Central memory CD8-positive, alpha-beta T cell (primary cell): ENCODE data around the gene CAPS2.

Source experiments
- ATAC-seq: fragments of 150-1000 bp; cut with Tn5 transposase; replicated peaks from 2 replicates; pipeline ENCODE4 v1.10.0; 2022; ENCODE audit warnings: mild to moderate bottlenecking, moderate FRiP score, moderate number of reproducible peaks; ENCODE audit not compliant: poor library complexity, severe bottlenecking; ENCODE audit errors: extremely low read depth
- DNase-seq, 2 donors: peaks; one replicate each; pipeline ENCODE4 v3.0.0; 2021; ENCODE audit warnings: low spot score in 2 of 2
- H3K27ac Mint-ChIP-seq: one replicate; pipeline ENCODE4 v1.8.0; 2022; ENCODE audit warnings: low read depth, mild to moderate bottlenecking, moderate library complexity, mixed read lengths
- H3K27me3 Mint-ChIP-seq: one replicate; pipeline ENCODE4 v1.8.0; 2022; ENCODE audit warnings: mixed read lengths
- H3K36me3 Mint-ChIP-seq: one replicate; pipeline ENCODE4 v1.8.0; 2022; ENCODE audit warnings: mild to moderate bottlenecking, moderate library complexity, mixed read lengths; ENCODE audit not compliant: insufficient read depth
- H3K4me1 Mint-ChIP-seq: one replicate; pipeline ENCODE4 v1.8.0; 2022; ENCODE audit warnings: mixed read lengths
- H3K4me3 Mint-ChIP-seq: one replicate; pipeline ENCODE4 v1.8.0; 2022; ENCODE audit warnings: mild to moderate bottlenecking, moderate library complexity, mixed read lengths
- H3K9me3 Mint-ChIP-seq: one replicate; pipeline ENCODE4 v1.8.0; 2022; ENCODE audit warnings: mixed read lengths

Gene CAPS2

DNA sequence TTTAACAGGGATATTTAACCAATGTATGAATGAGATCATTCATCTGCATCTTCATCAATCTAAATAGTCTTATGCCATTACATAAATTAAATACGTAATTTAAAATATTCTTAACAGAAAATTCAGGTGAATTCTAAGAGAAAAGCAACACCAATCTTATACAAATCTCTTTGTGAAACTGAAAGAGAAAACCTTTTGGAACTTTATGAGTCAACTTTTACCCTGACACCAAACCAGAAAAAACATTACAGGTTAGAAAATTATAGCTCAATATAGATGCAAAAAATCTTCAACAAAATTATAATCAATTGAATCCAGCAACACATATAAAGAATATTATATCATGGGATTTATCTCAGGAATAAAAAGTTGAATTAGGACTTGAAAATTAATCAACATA, 7.8 kb upstream of the CAPS2 start:
- Mint-ChIP-seq H3K9me3 (no peaks in the 10 kb centered on the region), H3K4me1 (peaks cover 10% of the 10 kb centered on the region), H3K36me3 (peaks cover 1% of the 10 kb centered on the region), H3K4me3 (no peak overlapping the region), H3K27me3 (peaks cover 11% of the 10 kb centered on the region), H3K27ac (no peak overlapping the region)
- no peak for DNase-seq
- no peak for ATAC-seq

DNA sequence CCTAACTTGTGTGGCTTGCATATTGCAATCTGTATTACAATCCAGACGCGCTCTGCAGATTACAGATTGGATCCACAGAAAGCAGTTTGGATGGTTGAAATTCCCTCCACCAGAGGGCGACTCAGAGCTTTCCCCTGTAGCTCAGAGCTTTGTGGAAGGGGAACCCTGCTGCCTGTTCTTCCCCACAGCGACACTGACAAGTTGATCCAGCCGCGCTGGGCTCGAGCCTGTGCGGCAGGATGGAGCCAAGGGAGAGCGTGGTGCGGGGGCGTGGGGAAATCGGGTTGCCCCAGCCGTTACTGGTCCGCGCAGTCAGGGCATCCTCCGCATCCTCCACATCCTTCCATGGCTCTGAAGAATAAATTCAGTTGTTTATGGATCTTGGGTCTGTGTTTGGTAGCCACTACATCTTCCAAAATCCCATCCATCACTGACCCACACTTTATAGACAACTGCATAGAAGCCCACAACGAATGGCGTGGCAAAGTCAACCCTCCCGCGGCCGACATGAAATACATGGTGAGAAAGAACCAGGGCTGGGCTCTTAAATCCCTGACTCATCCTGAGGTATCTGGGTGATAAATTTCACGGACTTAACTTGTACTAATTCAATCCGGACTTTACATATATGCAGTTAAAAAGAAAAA, 4.4 kb upstream of the CAPS2 start, which contains the start of gene GLIPR1L1:
Gene GLIPR1L1, plus strand, starts transcription at position 287 of the 647 bp plus-strand sequence. Its CDS starts 59 bp downstream, at position 346.
- DNase-seq, result peak; percentile 69 to 73
- Mint-ChIP-seq H3K27ac (no peak within 1 kb of the TSS), H3K36me3 (peaks cover 1% of the 10 kb centered on the region), H3K4me3 (peak within 1 kb of the TSS; percentile 65), H3K27me3 (peaks cover 19% of the 10 kb centered on the region), H3K4me1 (peaks cover 19% of the 10 kb centered on the region), H3K9me3 (no peaks in the 10 kb centered on the region)
- ATAC-seq, result peak; percentile 71

DNA sequence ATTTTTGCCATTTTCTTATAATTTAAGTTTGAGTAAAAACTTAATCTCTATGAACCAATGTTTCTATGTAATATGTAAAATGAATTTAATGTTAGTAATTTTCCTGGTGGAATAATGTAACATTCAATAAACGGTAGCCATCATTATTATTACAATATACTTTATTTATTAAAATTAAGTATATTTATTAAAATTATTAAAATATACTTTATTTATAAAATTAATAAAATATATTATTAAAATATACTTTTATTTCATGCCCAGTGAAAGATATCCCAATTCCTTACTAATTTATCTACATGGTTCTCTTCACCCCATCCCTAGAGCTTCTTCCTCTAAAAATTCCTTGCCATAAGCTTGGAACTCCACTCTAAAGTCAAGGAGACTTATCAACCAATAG, 2.5 kb downstream of the CAPS2 start:
- no peak for ATAC-seq
- Mint-ChIP-seq H3K4me3 (no peak overlapping the region), H3K27me3 (peaks cover 25% of the 10 kb centered on the region), H3K27ac (no peak overlapping the region), H3K4me1 (peaks cover 17% of the 10 kb centered on the region), H3K36me3 (no peaks in the 10 kb centered on the region), H3K9me3 (no peaks in the 10 kb centered on the region)
- DNase-seq, result no peak

DNA sequence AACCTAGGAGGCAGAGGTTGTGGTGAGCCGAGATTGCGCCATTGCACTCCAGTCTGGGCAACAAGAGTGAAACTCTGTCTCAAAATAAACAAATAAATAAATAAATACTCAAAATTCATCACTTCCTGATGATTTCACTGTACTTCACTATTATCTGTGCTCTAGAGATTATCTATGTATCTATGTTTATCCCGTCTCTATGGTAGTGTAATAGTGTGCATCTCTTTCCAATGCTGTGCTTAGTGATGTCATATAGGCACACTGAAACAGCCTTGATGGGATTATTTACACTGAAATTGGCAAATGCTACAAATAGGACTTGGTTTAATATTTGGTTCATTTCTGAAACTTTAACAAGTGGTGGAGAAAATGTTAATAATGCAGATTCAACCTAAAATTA, 6.5 kb downstream of the CAPS2 start:
- no peak overlapping the region for H3K27ac Mint-ChIP-seq
- H3K4me3 Mint-ChIP-seq, result no peak overlapping the region
- no peaks in the 10 kb centered on the region for H3K36me3 Mint-ChIP-seq
- DNase-seq (no peak), ATAC-seq (no peak)
- H3K4me1 Mint-ChIP-seq, result peaks cover under 1% of the 10 kb centered on the region
- no peaks in the 10 kb centered on the region for H3K9me3 Mint-ChIP-seq
- peaks cover 17% of the 10 kb centered on the region for H3K27me3 Mint-ChIP-seq

DNA sequence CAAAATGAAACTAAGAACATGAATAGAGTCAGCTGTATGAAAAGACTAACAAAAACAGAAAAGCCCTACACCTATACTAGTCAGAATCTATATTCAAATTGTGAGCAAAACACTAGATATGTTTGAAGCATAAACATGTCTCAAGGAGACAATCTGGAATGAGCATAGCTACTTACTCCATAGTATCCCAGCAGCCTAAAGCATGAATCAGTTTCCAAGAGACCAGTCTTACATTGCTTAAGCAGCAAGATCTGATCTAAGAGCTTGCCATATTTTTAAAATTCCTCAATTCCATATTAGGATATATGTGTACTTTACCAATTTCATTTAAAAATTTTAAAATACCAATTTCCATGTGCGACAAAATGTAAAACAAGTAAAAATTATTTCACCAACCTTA, 7.7 kb downstream of the CAPS2 start:
- Mint-ChIP-seq H3K27ac (no peak overlapping the region), H3K4me1 (no peaks in the 10 kb centered on the region), H3K36me3 (no peaks in the 10 kb centered on the region), H3K27me3 (peaks cover 10% of the 10 kb centered on the region), H3K4me3 (no peak overlapping the region), H3K9me3 (no peaks in the 10 kb centered on the region)
- DNase-seq, result no peak
- no peak for ATAC-seq

DNA sequence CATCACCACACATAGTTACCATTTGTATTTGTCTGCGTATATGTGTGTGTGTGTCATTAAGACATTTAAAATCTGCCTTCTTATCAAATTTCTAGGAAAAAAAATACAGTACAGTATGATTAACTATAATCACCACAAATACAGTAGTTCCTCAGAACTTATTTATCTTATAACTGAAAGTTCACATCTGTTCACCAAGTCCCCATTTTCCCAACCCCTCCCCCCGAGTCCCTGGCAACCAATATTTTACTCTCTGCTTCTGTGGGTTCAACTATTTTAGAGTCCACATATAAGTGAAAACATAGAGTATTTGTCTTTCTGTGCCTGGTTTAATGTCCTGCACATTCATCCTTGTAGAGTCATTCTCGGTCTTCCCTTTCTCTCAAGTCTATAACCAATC, 12.3 kb downstream of the CAPS2 start:
- DNase-seq, result no peak
- Mint-ChIP-seq H3K9me3 (no peaks in the 10 kb centered on the region), H3K27ac (no peak overlapping the region), H3K4me1 (no peaks in the 10 kb centered on the region), H3K4me3 (no peak overlapping the region), H3K36me3 (no peaks in the 10 kb centered on the region), H3K27me3 (peaks cover 10% of the 10 kb centered on the region)
- ATAC-seq, result no peak

DNA sequence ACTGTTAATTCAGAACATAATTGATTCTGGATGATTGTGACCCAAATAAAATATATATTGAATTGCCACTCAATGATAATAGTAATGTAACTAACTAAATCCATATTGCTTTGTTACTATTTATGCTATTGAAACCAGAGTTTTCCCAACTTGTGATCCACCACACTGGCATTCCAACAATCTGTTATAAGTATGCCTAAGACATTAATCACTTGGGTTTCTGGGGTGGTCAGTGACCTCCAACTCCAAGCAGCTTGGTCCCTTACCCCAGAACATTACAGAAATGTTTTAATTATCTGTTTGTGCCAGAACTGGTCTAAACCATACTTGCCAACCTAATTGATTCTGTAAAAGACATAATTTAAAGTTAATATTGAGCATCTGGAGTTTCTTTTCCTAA, 14.6 kb downstream of the CAPS2 start:
- DNase-seq (no peak), ATAC-seq (no peak)
- Mint-ChIP-seq H3K27ac (no peak overlapping the region), H3K27me3 (peaks cover 10% of the 10 kb centered on the region), H3K4me1 (no peaks in the 10 kb centered on the region), H3K4me3 (no peak overlapping the region), H3K36me3 (no peaks in the 10 kb centered on the region), H3K9me3 (no peaks in the 10 kb centered on the region)

DNA sequence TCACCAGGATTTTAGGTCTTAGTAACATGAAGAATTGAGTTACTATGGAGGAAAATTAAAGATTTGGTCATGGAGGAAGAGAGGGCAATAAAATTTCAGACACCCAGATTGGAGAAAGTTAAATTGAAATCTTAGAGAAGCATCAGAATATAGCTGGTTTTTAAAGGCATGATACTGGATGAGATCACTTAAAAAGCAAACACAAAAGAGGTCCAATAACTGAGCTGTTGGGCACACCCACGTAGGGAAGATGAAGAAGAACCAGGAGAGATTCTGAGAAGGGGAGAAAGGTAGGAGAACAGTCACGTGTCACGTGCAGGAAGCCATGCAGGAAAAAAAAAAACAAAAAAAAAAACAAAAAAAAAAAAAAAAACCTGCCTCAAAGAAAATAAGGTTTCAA, 18.8 kb downstream of the CAPS2 start:
- no peak for ATAC-seq
- H3K27me3 Mint-ChIP-seq, result no peaks in the 10 kb centered on the region
- no peak overlapping the region for H3K27ac Mint-ChIP-seq
- DNase-seq, result no peak
- no peaks in the 10 kb centered on the region for H3K9me3 Mint-ChIP-seq
- no peaks in the 10 kb centered on the region for H3K4me1 Mint-ChIP-seq
- H3K36me3 Mint-ChIP-seq, result no peaks in the 10 kb centered on the region
- H3K4me3 Mint-ChIP-seq, result no peak overlapping the region

DNA sequence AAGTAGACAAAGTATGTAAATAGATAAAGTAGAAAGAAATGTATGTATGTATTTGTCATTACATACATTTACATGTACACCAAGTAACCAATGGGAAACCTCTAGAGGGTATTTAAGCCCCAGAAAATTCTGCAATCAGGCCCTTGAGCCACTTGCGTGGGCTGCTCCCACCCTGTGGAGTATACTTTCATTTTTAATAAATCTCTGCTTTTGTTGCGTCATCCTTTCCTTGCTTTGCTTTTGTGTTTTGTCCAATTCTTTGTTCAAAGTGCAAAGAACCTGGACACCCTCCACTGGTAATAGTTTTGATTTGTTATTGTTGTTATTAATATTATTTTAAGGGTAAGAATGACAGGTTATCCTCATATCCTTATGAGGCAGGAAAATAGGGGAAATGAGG, 21.8 kb downstream of the CAPS2 start:
- DNase-seq, result no peak
- Mint-ChIP-seq H3K36me3 (no peaks in the 10 kb centered on the region), H3K4me1 (no peaks in the 10 kb centered on the region)

DNA sequence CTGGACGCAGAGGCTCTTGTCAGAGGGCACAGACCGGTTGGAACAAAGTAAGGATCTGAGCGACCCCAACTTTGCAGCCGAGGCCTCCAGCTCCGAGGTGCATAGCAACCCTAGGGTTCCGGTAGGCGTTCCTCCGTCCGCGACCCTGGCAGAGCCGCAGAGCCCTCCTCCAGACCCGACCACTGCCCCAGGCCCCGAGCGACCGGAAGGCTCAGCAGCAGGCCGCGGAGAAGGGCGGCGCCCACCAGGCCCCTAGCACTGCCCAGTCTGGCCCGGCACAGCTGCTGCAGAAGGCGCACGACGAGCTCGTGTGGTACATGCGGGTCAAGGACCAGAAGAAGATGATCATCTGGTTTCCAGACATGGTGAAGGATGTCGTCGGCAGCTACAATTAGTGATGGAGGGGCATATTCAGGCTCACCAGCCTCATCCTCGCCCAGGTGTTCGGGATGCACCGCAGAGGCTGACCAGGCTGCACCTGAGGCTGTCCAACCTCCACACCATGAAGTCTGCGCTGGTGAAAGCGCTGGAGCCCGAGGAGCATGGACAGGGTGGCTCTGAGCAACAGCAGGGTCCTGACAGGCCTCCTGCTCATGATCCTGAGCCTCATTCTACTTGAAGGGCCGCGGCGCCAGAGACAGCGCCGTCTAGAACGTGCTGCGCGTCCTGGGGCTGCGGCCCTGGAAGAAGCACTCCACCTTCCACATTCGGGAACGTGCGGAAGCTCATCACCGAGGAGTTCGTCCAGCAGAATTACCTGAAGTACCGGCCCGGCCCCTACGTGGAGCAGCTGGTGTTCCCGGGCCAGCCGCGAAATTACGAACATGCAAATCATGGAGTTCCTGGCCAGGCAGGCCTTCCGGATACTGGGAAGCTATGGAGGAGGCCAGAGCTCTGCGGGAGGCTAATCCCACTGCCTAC, 24.5 kb downstream of the CAPS2 start:
- no peak for DNase-seq
- ATAC-seq, result no peak
- Mint-ChIP-seq H3K27ac (no peak overlapping the region), H3K4me1 (no peaks in the 10 kb centered on the region), H3K4me3 (no peak overlapping the region), H3K27me3 (no peaks in the 10 kb centered on the region), H3K36me3 (no peaks in the 10 kb centered on the region), H3K9me3 (no peaks in the 10 kb centered on the region)

More for the DNA sequence above, 21.8 kb downstream of the CAPS2 start:
- Mint-ChIP-seq H3K4me3 (no peak overlapping the region), H3K27ac (no peak overlapping the region), H3K27me3 (no peaks in the 10 kb centered on the region), H3K9me3 (no peaks in the 10 kb centered on the region)
- ATAC-seq, result no peak

DNA sequence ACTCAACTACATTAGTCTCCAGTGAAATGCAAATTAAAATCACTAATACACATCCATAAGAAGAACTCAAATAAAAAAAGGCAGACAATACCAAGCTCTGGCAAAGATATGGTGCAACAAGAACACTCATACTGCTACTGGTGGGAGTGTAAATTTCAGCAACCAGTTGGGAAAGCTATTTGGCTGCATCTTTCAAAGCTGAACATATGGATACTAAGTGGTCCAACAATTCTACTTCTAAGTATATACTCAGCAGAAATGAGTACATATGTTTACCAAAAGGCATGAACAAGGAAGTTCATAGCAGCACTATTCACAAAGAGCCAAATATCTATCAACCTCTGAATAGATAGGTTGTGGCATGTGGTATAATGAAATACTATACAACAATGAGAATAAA, 27.3 kb downstream of the CAPS2 start:
- H3K27me3 Mint-ChIP-seq, result no peaks in the 10 kb centered on the region
- ATAC-seq (no peak), DNase-seq (no peak)
- no peaks in the 10 kb centered on the region for H3K9me3 Mint-ChIP-seq
- H3K4me1 Mint-ChIP-seq, result no peaks in the 10 kb centered on the region
- no peak overlapping the region for H3K27ac Mint-ChIP-seq
- no peak overlapping the region for H3K4me3 Mint-ChIP-seq
- H3K36me3 Mint-ChIP-seq, result no peaks in the 10 kb centered on the region

DNA sequence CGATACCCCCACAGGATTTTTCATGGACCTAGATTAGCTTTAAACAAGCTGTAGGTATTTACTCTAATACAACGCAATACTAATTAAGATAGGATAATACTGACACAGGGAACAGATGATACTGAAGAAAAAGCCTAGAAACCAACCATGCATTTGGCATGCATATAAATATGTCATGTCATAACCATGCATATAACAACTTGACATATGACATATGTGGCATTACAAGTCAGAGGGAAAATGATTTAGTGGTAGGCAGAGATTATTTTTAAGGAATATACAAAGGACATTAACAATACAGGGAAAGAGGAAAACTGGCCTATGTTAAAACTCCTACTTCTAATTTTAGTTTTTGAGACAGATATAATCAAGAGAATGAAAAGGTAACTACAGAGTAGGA, 27.9 kb downstream of the CAPS2 start:
- no peak overlapping the region for H3K4me3 Mint-ChIP-seq
- H3K4me1 Mint-ChIP-seq, result no peaks in the 10 kb centered on the region
- H3K9me3 Mint-ChIP-seq, result no peaks in the 10 kb centered on the region

DNA sequence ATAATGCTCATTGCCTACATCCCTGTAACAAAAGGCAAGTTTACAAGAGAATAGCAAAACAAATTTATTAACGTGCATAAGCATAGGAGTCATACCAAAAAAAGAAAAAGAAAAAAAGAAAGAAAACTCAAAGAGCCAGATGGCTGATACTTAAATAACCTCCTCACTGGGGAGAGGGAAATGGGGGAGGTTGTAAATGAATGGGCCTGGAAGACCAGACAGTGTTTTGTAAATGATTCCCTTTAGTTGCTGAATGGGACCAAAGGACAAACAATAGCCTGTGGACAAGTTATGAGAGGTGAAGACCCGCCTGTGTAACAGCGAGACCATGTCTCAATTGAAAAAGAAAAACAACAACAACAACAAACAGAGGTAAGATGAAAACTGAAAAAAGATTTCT, 35.3 kb downstream of the CAPS2 start:
- Mint-ChIP-seq H3K4me3 (no peak overlapping the region), H3K9me3 (no peaks in the 10 kb centered on the region), H3K27ac (no peak overlapping the region), H3K4me1 (no peaks in the 10 kb centered on the region), H3K27me3 (no peaks in the 10 kb centered on the region), H3K36me3 (no peaks in the 10 kb centered on the region)
- no peak for DNase-seq
- ATAC-seq, result no peak

More for the DNA sequence above, 27.9 kb downstream of the CAPS2 start:
- no peak for ATAC-seq
- no peak for DNase-seq
- Mint-ChIP-seq H3K27me3 (no peaks in the 10 kb centered on the region), H3K36me3 (no peaks in the 10 kb centered on the region), H3K27ac (no peak overlapping the region)
